SU-DHL-6 (cell line): ENCODE data around the gene PCDHA10.

ENCODE experiments used
- CTCF ChIP-seq: fragments of 200-600 bp; sonication (generic); IDR thresholded peaks from one replicate; pipeline ENCODE4 v1.5.1; 2017; ENCODE audit warnings: antibody characterized with exemption, mild to moderate bottlenecking, low read length, moderate library complexity; ENCODE audit not compliant: insufficient read depth, poor library complexity, severe bottlenecking
- EZH2phosphoT487 ChIP-seq: fragments of 200-600 bp; sonication (generic), shearing (Covaris generic); conservative IDR thresholded peaks from 2 replicates; pipeline ENCODE4 v1.6.1; 2018; ENCODE audit warnings: mild to moderate bottlenecking, antibody characterized with exemption, low read length, moderate library complexity, mixed read lengths

- TF ChIP-seq CTCF (no peak), EZH2phosphoT487 (no peak)
Measured at GRCh38 chr5:140822281-140822629, 33.4 kb upstream of the PCDHA10 start.
